Karpas-422 (cell line): ENCODE data around the gene SCAF11. TPM values are rescaled to one million over a fixed set of nuclear protein-coding genes. Genes with fewer than 3 reads are reported as not detected.
A peak's percentile ranks its signal among the peaks of the same experiment; 100 is the strongest.

ENCODE experiments used
- DNase-seq: peaks from one replicate; pipeline ENCODE4 v3.0.0-alpha.2; 2015
- H2AFZ ChIP-seq: fragments of 200-600 bp; sonication (generic); 2 replicates; pipeline ENCODE4 v1.6.1; 2014; ENCODE audit warnings: antibody characterized with exemption, low read length, mixed read lengths
- H3K27ac ChIP-seq: fragments of 200-600 bp; sonication (generic); 2 replicates; pipeline ENCODE4 v1.5.1; 2014; ENCODE audit warnings: mild to moderate bottlenecking, low read length, moderate library complexity
- H3K27me3 ChIP-seq: fragments of 200-600 bp; sonication (generic); 2 replicates; pipeline ENCODE4 v1.6.1; 2014; ENCODE audit warnings: low read length, mixed read lengths
- H3K36me3 ChIP-seq: fragments of 200-600 bp; sonication (generic); 2 replicates; pipeline ENCODE4 v1.6.1; 2014; ENCODE audit warnings: low read length, mixed read lengths; ENCODE audit not compliant: insufficient read depth
- H3K4me1 ChIP-seq: fragments of 200-600 bp; sonication (generic); 2 replicates; pipeline ENCODE4 v1.6.1; 2014; ENCODE audit warnings: mild to moderate bottlenecking, low read length, mixed read lengths
- H3K4me2 ChIP-seq: fragments of 200-600 bp; sonication (generic); 2 replicates; pipeline ENCODE4 v1.6.1; 2014; ENCODE audit warnings: low read length, low read depth, mild to moderate bottlenecking; ENCODE audit not compliant: poor library complexity, severe bottlenecking
- H3K4me3 ChIP-seq: fragments of 200-600 bp; sonication (generic); 2 replicates; pipeline ENCODE4 v1.5.1; 2014; ENCODE audit warnings: mild to moderate bottlenecking, antibody characterized with exemption, low read length, mixed read lengths
- H3K79me2 ChIP-seq: fragments of 200-600 bp; sonication (generic); 2 replicates; pipeline ENCODE4 v1.6.1; 2014; ENCODE audit warnings: mild to moderate bottlenecking, low read length, mixed read lengths
- H3K9ac ChIP-seq: fragments of 200-600 bp; sonication (generic); 2 replicates; pipeline ENCODE4 v1.6.0; 2014; ENCODE audit warnings: low read length
- H3K9me2 ChIP-seq: fragments of 200-600 bp; sonication (generic), shearing (Covaris generic); replicated peaks from 2 replicates; pipeline ENCODE4 v1.6.0; 2014; ENCODE audit warnings: mild to moderate bottlenecking, low read length, moderate library complexity; ENCODE audit not compliant: insufficient read depth
- H3K9me3 ChIP-seq: fragments of 300-700, 200-600 bp; sonication (generic); 2 replicates; pipeline ENCODE4 v1.6.1; 2014; ENCODE audit warnings: low read length, mixed read lengths
- H4K20me1 ChIP-seq: fragments of 200-600 bp; sonication (generic); 2 replicates; pipeline ENCODE4 v1.6.1; 2014; ENCODE audit warnings: mild to moderate bottlenecking, antibody characterized with exemption, low read length, low read depth; ENCODE audit not compliant: insufficient read depth
- total RNA-seq: library from RNA; depleted of rRNA; stranded (reverse); fragments of >200 nt; shearing (Covaris generic); gene quantifications from 2 replicates; pipeline ENCODE4 v1.2.3, GENCODE V29; 2014; ENCODE audit warnings: low replicate concordance

Gene SCAF11
- total RNA-seq, 1 experiment from 2014 or later = 150 TPM

DNA sequence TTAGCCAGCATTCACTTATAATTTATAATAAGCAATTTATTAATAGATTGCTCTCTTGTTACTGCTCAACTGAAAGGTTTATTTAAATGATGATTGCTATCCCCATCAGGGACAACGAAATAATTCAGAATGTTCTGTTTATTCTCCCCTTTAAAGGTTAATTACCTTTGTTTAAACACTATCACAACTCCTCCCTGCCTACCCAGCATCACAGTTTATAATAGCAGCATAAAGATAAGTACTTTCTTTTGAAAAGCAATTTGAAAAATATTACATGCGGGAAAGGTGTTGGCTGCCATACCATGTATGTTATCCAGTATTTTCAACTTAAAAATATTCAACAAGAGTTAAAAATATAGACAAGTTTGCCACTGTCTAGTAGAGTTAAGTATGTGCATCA is 30.6 kb downstream of the SCAF11 start:
- Histone ChIP-seq H3K4me2 (no peak overlapping the region), H3K36me3 (peaks cover 67% of the 10 kb centered on the region), H3K27me3 (no peaks in the 10 kb centered on the region), H3K27ac (no peak overlapping the region), H4K20me1 (no peaks in the 10 kb centered on the region), H2AFZ (no peak overlapping the region), H3K4me1 (peaks cover 29% of the 10 kb centered on the region), H3K79me2 (peaks cover 93% of the 10 kb centered on the region), H3K9me2 (no peaks in the 10 kb centered on the region), H3K9ac (no peak overlapping the region), H3K9me3 (no peaks in the 10 kb centered on the region), H3K4me3 (no peak overlapping the region)
- no peak for DNase-seq

DNA sequence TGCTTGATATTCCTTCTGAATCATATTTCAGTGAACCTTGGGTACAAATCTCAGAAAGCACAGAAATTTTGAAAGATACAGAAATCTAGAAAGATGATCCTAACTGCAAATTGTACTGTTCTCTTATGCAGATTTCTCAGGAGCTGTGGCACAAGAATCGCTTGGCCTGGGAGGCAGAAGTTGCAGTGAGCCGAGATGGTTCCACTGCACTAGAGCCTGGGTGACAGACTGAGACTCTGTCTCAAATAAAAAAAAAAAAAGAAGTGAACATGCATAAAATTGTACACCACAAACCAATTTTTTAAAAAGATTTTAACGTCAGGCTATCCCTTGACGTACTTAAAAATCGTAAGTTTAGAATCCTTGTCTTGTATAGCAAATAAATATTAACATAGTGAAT is 31.3 kb downstream of the SCAF11 start:
- DNase-seq = no peak
- Histone ChIP-seq H3K4me3 (no peak overlapping the region), H3K4me2 (no peak overlapping the region), H3K4me1 (peaks cover 29% of the 10 kb centered on the region), H2AFZ (no peak overlapping the region), H3K9me3 (no peaks in the 10 kb centered on the region), H4K20me1 (no peaks in the 10 kb centered on the region), H3K27me3 (no peaks in the 10 kb centered on the region), H3K36me3 (peaks cover 64% of the 10 kb centered on the region), H3K9me2 (no peaks in the 10 kb centered on the region), H3K79me2 (peaks cover 93% of the 10 kb centered on the region), H3K9ac (no peak overlapping the region), H3K27ac (no peak overlapping the region)

DNA sequence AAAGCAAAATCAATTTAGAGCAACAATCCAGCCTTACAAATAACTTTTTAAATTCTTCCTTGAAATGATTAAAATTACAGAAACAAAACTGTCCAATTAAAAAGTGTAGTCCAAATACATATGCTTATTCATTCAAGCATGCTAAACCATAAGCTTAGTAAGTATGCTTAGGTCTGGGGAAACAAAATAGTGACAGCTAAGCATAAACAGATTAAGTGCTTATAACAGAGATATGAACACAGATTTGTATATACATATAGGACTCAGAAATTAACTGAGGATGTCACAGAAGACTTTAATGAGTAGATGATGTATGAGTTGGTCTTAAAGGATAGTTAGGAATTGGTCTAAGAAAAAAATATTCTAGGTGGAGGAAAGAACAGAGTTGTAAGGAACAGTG is 41.8 kb downstream of the SCAF11 start:
- peaks cover 90% of the 10 kb centered on the region for H3K79me2 ChIP-seq
- H3K9me2 ChIP-seq = no peaks in the 10 kb centered on the region
- peaks cover 69% of the 10 kb centered on the region for H3K36me3 ChIP-seq
- no peak overlapping the region for H2AFZ ChIP-seq
- DNase-seq = no peak
- H3K9ac ChIP-seq = no peak overlapping the region
- H3K4me3 ChIP-seq = no peak overlapping the region
- no peaks in the 10 kb centered on the region for H4K20me1 ChIP-seq
- no peak overlapping the region for H3K27ac ChIP-seq
- peaks cover 16% of the 10 kb centered on the region for H3K4me1 ChIP-seq
- H3K9me3 ChIP-seq = no peaks in the 10 kb centered on the region
- H3K4me2 ChIP-seq = no peak overlapping the region
- no peaks in the 10 kb centered on the region for H3K27me3 ChIP-seq

DNA sequence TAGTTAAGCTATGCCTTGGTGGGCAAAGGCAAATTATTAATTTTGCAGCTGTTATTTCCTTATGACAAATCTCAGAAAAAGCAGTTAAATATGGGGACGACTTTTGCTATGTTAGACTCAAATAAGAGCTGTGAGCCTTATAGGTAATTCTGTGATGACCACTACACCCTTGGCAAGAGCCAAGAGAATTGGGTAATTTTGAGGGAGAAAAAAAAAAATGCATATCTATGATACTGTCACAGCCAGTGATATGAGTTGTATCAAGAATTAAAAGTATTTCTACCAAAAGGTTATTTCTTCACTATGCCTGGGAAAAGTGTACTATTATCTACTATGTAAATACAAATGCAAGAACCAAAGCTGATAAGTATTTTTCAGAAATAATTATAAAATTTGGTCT is 43.9 kb downstream of the SCAF11 start:
- Histone ChIP-seq H3K9ac (no peak overlapping the region), H3K79me2 (peaks cover 91% of the 10 kb centered on the region), H3K4me3 (no peak overlapping the region), H3K27me3 (no peaks in the 10 kb centered on the region), H4K20me1 (no peaks in the 10 kb centered on the region), H3K27ac (no peak overlapping the region), H3K9me2 (no peaks in the 10 kb centered on the region), H3K4me2 (no peak overlapping the region), H3K4me1 (peaks cover 16% of the 10 kb centered on the region), H3K9me3 (no peaks in the 10 kb centered on the region), H2AFZ (no peak overlapping the region), H3K36me3 (peaks cover 87% of the 10 kb centered on the region)
- no peak for DNase-seq

DNA sequence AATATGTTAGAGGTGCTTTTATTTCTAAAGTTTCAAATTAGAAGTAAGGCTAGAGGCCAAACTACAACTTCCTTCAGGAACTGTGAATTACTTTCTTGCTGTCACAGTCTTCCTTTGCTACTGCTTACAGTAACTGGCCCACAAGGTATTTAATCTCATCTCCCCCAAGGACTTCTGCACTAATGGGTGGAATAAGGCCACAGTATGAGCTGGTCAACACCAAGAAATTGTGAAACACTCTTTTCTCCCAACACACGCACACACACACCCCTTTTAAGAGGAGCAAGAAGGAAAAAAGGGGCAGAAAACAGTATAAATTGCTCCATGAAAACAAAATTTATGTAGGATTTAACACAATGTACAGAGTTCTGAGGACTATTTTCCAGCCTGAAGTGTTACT is 45.6 kb downstream of the SCAF11 start:
- Histone ChIP-seq H3K4me1 (peaks cover 14% of the 10 kb centered on the region), H3K9ac (no peak overlapping the region), H3K9me2 (no peaks in the 10 kb centered on the region), H3K36me3 (peaks cover 83% of the 10 kb centered on the region), H3K27me3 (no peaks in the 10 kb centered on the region), H2AFZ (no peak overlapping the region), H4K20me1 (no peaks in the 10 kb centered on the region), H3K27ac (no peak overlapping the region), H3K79me2 (peaks cover 90% of the 10 kb centered on the region), H3K4me2 (no peak overlapping the region), H3K4me3 (no peak overlapping the region), H3K9me3 (no peaks in the 10 kb centered on the region)
- no peak for DNase-seq

DNA sequence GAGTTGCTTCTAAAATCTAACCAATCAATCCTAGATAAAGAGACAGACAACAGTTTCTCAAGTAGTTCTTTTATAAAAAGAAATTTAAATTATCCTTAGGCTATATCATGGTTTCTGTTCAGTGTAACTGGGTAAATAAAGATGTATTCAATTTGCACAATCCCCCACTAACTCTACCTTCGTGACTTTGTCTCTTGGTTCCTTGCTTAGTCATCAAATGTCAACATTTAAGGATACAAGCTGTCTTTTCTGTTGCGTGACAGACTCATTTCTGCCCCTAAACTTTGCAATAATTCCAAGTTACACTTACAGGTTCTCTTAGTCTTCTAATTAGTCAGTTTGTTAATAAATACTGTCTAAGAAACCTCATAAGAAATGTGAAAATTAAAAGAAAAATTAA is 50.6 kb downstream of the SCAF11 start:
- no peak for DNase-seq
- H3K4me2 ChIP-seq = no peak overlapping the region
- no peaks in the 10 kb centered on the region for H3K9me3 ChIP-seq
- no peaks in the 10 kb centered on the region for H3K27me3 ChIP-seq
- peaks cover 80% of the 10 kb centered on the region for H3K79me2 ChIP-seq
- peaks cover 47% of the 10 kb centered on the region for H3K36me3 ChIP-seq
- peaks cover 11% of the 10 kb centered on the region for H3K4me1 ChIP-seq
- no peak overlapping the region for H3K4me3 ChIP-seq
- H3K9me2 ChIP-seq = no peaks in the 10 kb centered on the region
- H3K27ac ChIP-seq = no peak overlapping the region
- H2AFZ ChIP-seq = no peak overlapping the region
- H4K20me1 ChIP-seq = no peaks in the 10 kb centered on the region
- no peak overlapping the region for H3K9ac ChIP-seq

DNA sequence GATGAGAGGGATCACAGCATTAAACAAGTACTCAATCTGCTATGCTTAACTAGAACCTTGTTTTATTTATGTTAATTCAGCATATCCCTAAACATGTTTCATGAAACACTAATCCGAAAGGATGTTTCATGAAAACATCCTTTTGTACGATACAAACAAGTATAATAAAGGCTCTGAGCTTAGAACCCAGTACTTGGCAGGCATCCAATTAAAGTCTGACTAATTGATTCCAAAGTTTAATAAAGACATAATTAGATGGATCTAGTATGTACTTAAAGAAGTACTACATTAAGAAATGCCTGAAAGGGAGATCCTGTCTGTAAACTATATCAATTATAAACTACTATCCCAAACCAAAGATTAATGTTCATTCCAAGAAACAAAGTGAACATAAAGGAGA is 51.8 kb downstream of the SCAF11 start:
- Histone ChIP-seq H3K9ac (no peak overlapping the region), H3K27me3 (no peaks in the 10 kb centered on the region), H3K4me2 (no peak overlapping the region), H3K4me3 (no peak overlapping the region), H3K79me2 (peaks cover 78% of the 10 kb centered on the region), H2AFZ (no peak overlapping the region), H3K36me3 (peaks cover 36% of the 10 kb centered on the region), H3K9me3 (no peaks in the 10 kb centered on the region), H3K9me2 (no peaks in the 10 kb centered on the region), H3K27ac (no peak overlapping the region), H3K4me1 (peaks cover 23% of the 10 kb centered on the region), H4K20me1 (no peaks in the 10 kb centered on the region)
- DNase-seq = no peak

DNA sequence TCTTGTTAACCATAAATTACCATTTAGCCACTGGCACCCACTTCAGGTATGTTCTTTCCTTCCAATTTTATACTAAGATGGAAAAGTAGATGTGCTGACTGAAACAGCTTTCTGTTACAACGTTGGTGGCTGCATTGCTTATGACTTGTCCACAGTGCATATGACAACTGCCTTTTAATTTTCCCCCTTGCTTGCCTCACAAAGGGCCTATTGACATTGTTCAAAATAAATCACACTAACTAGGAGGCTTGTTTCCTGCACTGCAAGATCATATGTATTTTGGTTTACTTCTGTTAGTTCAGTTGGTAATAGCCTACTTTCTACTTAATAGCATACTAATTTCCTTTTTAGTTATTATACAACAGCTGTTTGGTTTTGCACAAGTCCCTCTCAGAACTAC is 55.4 kb downstream of the SCAF11 start:
- DNase-seq = no peak
- Histone ChIP-seq H2AFZ (no peak overlapping the region), H3K9me2 (no peaks in the 10 kb centered on the region), H3K79me2 (peaks cover 73% of the 10 kb centered on the region), H3K4me3 (no peak overlapping the region), H3K36me3 (peaks cover 40% of the 10 kb centered on the region), H3K9me3 (no peaks in the 10 kb centered on the region), H3K9ac (no peak overlapping the region), H3K4me2 (no peak overlapping the region), H3K27me3 (no peaks in the 10 kb centered on the region), H3K27ac (no peak overlapping the region), H4K20me1 (no peaks in the 10 kb centered on the region), H3K4me1 (peaks cover 30% of the 10 kb centered on the region)

DNA sequence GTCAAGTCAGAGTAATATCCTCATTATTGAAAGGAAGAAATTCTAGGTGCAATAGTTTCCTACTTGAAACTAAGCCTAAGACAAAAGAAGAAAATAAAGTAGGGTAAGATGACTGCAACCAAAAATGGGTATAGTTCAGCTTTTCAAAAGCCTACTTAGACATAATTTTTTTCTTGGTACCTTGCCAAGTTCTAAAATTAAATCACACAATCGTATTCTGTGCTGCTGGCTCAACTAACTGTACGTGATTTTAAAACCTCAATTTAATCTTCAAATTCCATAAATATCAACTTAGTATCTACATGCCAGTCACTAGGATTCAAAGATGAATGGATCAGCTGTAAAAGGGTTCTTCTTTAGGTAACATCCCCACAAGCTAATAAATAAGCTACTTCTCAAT is 56.9 kb downstream of the SCAF11 start:
- Histone ChIP-seq H3K9ac (no peak overlapping the region), H3K27ac (peak overlapping the region; percentile 46), H3K4me2 (peak overlapping the region; percentile 33), H2AFZ (no peak overlapping the region), H3K36me3 (peaks cover 41% of the 10 kb centered on the region), H3K27me3 (no peaks in the 10 kb centered on the region), H3K79me2 (peaks cover 68% of the 10 kb centered on the region), H3K4me1 (peaks cover 30% of the 10 kb centered on the region), H4K20me1 (no peaks in the 10 kb centered on the region), H3K9me2 (no peaks in the 10 kb centered on the region), H3K4me3 (no peak overlapping the region), H3K9me3 (no peaks in the 10 kb centered on the region)
- DNase-seq = peak; percentile 54
